ENCODE data around the gene ZBTB5. TPM values are rescaled to one million over a fixed set of nuclear protein-coding genes. Genes with fewer than 3 reads are reported as not detected.
"Not testable (repeated sequence)": the region's sequence is repeated elsewhere in the genome, so short reads cannot be mapped to it uniquely, and the experiment has no call there.

The ZBTB5 gene
- total RNA-seq, 1 donor from 2014 or later = 6.3 TPM

DNA sequence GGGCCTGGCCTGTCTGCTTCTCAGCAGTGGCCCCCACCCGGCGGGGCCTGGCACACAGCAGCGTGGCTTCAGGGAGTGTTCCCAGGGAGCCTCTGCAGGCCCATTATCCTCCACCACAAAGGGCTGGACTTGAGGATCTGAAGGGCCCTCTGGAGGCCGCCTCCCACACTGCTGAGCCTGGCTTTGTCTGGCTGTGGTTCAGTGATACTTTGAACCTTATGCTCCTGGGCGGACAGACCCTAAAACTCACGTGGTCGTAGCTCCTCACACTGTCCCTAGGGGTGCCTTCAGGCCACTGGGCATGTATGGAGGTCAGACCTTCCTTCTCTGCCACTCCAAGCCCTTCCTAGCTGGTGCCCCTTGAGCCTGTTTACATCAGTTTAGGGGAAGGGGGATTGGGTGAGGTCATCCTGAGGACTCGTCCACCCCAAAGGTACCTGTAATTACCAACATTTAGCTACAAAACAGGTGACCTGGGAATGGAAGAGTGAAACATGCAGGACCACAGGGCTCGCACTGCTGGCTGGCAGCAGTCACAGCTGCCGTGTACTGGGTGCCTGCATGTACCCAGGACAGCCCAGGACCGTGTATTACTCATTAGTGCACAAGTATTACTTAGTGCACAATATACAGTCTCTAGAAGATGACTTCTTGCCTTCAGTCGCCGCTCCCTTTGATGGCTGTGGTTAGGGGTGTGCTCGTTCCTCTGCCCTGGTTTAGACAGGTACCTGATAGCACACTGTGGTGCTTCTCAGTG, 34.2 kb downstream of the ZBTB5 start:
- H3K4me3 ChIP-seq (ENCODE audit: low read depth, low read length) = no peak overlapping the region
- TF ChIP-seq, protein P1, sequence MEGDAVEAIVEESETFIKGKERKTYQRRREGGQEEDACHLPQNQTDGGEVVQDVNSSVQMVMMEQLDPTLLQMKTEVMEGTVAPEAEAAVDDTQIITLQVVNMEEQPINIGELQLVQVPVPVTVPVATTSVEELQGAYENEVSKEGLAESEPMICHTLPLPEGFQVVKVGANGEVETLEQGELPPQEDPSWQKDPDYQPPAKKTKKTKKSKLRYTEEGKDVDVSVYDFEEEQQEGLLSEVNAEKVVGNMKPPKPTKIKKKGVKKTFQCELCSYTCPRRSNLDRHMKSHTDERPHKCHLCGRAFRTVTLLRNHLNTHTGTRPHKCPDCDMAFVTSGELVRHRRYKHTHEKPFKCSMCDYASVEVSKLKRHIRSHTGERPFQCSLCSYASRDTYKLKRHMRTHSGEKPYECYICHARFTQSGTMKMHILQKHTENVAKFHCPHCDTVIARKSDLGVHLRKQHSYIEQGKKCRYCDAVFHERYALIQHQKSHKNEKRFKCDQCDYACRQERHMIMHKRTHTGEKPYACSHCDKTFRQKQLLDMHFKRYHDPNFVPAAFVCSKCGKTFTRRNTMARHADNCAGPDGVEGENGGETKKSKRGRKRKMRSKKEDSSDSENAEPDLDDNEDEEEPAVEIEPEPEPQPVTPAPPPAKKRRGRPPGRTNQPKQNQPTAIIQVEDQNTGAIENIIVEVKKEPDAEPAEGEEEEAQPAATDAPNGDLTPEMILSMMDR (conservative IDR thresholded peaks at IDR 0.05; ENCODE audit: low read depth, low read length) = no peak
- DNase-seq (ENCODE audit: low read depth) = no peak

DNA sequence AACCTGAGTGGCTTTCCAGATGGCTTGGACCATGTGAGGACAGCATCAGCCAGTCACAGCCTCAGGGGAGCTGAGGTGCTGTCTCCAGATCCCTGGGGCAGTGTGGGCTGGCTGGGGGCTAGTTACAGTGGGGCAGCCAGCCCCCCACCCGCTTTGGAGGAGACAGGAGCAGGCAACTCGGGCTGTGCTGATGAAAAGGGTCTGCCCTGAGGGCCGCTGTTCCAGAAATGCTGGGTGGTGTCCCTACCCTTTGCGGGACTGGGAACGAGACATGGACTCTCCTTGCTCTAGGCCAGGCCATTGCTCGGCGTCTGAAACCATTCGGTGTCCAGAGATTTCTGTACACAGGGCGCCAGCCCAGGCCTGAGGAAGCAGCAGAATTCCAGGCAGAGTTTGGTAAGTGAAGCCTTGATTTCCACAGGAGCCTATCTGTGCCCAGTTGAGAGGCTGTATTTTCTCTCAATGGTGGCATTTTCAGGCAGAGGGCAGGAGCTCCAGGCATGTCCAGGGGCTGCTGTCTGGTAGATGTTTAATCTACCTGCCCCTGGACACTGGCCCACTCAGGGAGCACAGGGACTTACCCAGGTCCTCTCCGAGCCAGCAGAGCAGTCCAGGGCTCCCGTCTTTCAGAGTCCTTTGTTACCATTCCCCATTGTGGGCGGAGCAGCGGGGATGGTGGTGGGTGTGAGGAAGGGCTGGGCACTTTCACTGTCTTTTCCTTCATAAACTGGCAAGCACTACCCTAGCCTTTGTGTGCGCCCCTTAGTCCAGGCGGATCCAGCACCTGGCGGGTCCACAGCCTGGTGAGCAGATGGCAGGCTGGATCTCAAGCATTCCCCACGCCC, 35.6 kb downstream of the ZBTB5 start:
- no peak for DNase-seq (ENCODE audit: low read depth)
- TF ChIP-seq, protein P1 (conservative IDR thresholded peaks at IDR 0.05; ENCODE audit: low read depth, low read length) = no peak
- H3K4me3 ChIP-seq (ENCODE audit: low read depth, low read length) = no peak overlapping the region

DNA sequence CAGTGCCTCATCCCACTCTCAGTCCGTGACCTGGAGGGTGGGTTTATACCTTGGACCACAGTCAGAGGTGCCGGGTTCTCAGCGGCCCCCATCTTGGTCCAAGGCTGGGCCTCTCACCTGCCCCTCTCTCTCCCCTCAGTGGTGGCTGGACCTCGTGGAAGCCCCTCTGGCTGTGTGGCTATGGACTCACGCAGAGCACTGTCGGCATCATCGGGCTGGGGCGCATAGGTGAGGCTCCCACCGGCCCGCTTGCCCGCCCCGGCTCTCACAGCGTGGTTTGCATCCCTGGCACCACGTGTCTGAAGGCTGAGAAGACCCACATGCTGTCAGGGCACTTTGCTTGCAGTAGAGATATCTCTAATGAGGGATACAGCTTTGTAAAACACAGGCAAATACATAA, 36.9 kb downstream of the ZBTB5 start:
- no peak overlapping the region for H3K4me3 ChIP-seq (ENCODE audit: low read depth, low read length)
- DNase-seq (ENCODE audit: low read depth) = no peak
- TF ChIP-seq, protein P1 (conservative IDR thresholded peaks at IDR 0.05; ENCODE audit: low read depth, low read length) = no peak

DNA sequence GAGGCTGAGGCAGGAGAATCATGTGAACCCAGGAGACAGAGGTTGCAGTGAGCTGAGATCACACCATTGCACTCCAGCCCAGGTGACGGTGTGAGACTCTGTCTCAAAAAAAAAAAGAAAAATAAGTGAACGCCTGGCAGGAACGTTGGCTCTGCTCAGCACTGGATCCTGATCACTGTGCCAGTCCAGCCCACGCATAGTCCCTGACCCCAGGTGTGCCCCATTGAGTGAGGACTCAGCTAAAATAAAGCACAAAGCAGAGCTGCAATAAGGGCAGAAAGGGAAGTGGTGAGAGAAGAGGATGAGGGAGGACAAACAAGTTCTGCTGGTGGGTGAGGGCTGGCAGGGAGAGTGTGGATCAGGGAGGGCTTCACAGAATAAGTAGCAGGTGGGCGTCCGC, 38.4 kb downstream of the ZBTB5 start:
- TF ChIP-seq, protein P1 (conservative IDR thresholded peaks at IDR 0.05; ENCODE audit: low read depth, low read length) = no peak
- H3K4me3 ChIP-seq (ENCODE audit: low read depth, low read length) = no peak overlapping the region

DNA sequence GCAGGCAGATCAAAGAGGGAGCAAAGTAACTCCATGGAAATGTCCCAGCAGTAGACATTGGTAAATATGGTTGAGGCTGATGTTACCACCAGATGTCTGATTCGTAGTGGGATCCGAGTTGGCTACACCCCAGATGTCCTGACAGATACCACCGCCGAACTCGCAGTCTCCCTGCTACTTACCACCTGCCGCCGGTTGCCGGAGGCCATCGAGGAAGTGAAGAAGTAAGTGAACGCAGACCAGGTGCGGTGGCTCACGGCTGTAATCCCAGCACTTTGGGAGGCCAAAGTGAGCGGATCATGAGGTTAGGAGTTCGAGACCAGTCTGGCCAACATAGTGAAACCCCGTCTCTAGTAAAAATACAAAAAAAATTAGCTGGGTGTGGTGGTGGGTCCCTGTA, 38.8 kb downstream of the ZBTB5 start:
- DNase-seq (ENCODE audit: low read depth); H3K4me3 ChIP-seq (ENCODE audit: low read depth, low read length): not testable (repeated sequence)

More for the DNA sequence above, 38.4 kb downstream of the ZBTB5 start:
- no peak for DNase-seq (ENCODE audit: low read depth)

DNA sequence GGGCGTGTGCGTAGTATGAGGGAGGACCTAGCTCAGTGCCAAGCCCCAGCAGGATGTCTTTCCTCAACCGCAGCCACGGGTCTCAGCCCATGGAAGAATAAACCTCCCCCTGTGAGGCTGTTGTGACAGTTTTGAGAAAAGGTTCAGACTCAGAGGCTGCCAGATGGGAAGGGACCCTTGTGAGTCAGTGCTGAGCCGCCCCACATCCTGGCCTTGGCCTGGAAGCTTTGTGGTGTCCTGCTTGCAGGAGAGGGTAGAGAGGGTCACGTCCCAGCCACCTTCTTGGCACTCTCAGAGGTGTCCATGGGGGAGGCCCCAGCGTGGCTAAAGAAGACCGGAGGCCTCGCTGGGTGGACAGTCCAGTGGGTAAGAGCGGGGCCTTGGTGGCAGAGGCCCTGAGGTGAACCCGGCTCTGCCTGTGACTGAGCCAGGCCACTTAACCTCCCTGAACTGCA, 39.9 kb downstream of the ZBTB5 start:
- DNase-seq (ENCODE audit: low read depth) = no peak
- TF ChIP-seq, protein P1 (conservative IDR thresholded peaks at IDR 0.05; ENCODE audit: low read depth, low read length) = no peak
- H3K4me3 ChIP-seq (ENCODE audit: low read depth, low read length) = no peak overlapping the region

DNA sequence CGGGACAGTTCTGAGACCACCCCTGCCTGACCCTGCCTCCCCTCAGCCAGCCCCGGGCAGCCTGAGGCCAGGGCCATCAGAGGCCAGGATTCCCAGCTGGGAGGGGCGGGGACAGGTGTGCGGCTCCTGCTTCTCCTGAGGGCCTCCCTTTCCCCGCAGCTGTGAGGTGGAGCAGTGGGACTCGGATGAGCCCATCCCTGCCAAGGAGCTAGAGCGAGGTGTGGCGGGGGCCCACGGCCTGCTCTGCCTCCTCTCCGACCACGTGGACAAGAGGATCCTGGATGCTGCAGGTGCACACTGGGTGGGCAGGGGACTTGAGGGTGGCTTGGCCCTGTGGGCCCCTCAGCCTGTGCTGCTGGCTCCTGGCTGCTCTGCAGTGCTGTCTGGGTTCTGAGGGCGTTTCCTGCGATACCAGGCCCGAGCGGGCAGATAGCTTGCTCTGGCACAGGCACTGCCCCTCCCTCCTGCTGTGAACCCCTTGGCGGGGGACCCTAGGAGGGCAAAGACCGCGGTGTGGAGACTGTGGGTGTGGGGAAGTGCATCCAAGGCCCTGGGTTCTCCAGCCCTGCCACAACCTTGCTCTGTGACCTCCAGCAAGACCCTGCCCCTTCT, 40.5 kb downstream of the ZBTB5 start:
- DNase-seq (ENCODE audit: low read depth) = no peak
- TF ChIP-seq, protein P1 (conservative IDR thresholded peaks at IDR 0.05; ENCODE audit: low read depth, low read length) = no peak
- H3K4me3 ChIP-seq (ENCODE audit: low read depth, low read length) = peak overlapping the region; percentile 82

All from epithelial cell of proximal tubule (primary cell).